GM12864 (cell line): ENCODE results near the gene LSAMP.

Experiments
- DNase-seq: peaks from one replicate; pipeline ENCODE4 v3.0.0-alpha.2; 2011; ENCODE audit warnings: low read depth
- H3K4me3 ChIP-seq: 2 replicates; pipeline ENCODE4 v1.5.1; 2011; ENCODE audit warnings: mild to moderate bottlenecking, low read depth, low read length, control low read depth
- TF ChIP-seq, protein P1 (sequence below): IDR thresholded peaks from 2 replicates; pipeline ENCODE4 v1.5.1; 2011; ENCODE audit warnings: low read depth, mild to moderate bottlenecking, moderate library complexity, low read length, control low read depth, inconsistent platforms; ENCODE audit errors: missing control alignments

The LSAMP gene

DNA sequence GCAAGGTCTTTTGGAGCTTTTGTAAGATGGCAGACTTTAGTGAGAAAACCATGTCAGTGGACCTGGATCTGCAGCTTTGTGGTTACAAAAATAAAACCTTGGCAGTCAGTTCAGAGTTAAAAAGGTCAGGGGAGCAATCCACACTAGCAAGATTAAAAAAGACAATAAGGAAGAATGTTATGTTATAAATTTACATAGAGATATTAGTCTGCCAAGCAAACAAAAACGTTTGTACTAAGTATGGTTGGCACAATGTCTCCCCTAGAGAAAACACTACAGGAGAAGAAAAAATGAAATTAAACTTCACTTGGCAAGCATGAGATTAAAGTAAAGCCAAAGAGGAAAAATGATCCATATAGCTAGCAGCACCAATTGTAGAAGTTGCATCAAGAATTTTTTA is 205.0 kb downstream of the LSAMP start:
- DNase-seq: no peak
- TF ChIP-seq, protein P1, sequence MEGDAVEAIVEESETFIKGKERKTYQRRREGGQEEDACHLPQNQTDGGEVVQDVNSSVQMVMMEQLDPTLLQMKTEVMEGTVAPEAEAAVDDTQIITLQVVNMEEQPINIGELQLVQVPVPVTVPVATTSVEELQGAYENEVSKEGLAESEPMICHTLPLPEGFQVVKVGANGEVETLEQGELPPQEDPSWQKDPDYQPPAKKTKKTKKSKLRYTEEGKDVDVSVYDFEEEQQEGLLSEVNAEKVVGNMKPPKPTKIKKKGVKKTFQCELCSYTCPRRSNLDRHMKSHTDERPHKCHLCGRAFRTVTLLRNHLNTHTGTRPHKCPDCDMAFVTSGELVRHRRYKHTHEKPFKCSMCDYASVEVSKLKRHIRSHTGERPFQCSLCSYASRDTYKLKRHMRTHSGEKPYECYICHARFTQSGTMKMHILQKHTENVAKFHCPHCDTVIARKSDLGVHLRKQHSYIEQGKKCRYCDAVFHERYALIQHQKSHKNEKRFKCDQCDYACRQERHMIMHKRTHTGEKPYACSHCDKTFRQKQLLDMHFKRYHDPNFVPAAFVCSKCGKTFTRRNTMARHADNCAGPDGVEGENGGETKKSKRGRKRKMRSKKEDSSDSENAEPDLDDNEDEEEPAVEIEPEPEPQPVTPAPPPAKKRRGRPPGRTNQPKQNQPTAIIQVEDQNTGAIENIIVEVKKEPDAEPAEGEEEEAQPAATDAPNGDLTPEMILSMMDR: no peak
- no peak overlapping the region for H3K4me3 ChIP-seq

DNA sequence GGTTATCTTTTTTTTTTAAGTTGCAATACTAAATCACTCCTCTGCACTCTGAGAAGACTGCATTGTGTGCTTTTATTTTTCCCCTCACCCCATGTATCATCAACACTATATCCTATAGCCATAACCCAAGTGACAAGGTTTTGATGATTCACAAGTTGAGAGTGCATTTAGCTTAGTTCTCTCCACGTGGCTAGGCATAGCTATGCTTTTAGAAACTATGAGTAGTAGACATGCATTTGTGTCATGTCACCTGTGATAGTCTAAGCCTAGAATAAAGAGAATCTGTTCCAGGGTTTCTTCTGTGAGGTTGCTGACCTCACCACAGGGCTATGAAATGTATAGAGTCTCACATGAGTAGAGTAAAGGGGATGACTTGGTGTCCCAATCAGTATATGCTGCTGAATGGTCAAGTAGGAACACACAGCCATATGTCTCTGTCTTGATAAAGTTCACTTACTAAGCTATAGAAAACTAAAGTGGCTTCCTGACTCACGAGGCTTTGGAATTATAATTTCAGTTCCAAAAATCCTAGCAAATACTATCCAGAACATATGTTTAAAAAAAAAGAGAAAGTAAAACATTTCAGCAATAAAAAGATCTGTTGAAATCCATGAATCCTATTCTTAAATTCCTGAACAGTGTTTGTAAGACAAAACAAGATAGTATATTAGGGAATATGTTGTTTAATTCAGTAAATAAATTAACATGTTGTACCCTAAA is 206.3 kb downstream of the LSAMP start:
- DNase-seq: no peak
- H3K4me3 ChIP-seq: no peak overlapping the region
- TF ChIP-seq, protein P1: no peak

DNA sequence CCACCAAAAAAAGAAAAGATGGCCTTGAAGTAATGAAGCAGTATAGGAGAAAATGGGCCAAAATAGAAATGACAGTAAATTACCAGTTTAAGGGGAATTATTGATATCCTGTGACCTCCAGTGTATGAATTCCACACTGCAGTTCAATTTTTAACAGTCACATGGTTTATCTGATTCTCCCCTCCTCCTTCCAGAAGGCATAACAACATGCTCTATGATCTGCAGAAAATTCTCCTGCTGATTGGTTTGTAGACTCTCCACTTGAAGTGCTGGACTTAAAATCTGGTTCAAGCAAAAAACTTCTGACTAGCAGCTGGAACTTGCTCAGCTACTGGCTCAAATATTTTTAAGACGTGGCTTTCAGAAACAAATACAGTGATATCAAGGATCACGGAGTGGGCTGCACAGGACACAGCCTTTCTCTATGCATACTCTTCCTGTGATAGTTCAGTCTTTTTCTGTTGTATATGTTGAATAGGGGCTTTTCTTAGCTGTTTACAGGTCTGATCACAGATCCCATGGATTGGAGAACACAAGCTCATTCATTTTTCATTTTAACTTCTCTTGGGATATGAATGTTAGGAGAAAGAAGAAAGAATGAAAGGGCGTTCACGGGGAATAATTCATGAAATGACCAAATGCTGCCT is 211.5 kb downstream of the LSAMP start:
- TF ChIP-seq, protein P1: no peak
- no peak for DNase-seq
- no peak overlapping the region for H3K4me3 ChIP-seq

DNA sequence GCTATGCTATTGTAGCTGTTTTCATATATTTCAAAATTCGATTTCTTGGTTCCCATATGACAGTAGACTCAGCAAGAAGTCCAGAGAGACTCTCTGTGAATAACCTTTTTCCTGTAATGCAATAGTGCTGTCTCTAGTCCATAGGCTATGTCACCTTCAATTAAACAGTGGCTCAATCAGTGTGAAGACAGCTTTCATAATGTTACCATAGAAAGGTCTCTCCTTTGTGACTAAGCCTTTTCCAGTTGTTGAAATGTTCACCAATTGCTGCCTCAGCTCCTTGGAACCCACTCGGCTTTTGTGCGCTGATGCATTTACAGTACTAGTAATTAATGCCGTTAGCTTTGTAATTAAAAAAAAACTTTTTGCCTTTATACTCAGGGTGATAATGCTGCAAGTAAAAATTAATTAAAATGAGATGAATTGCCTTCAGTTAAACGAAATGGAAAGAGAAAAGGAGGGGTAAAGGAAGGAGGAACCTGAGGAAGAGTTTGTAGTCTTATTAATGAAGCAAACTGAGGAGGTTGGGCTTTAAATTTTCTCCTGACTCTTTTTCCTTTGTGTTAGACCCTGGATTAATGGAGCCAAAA is 214.8 kb downstream of the LSAMP start:
- H3K4me3 ChIP-seq: no peak overlapping the region
- no peak for DNase-seq
- TF ChIP-seq, protein P1: no peak

DNA sequence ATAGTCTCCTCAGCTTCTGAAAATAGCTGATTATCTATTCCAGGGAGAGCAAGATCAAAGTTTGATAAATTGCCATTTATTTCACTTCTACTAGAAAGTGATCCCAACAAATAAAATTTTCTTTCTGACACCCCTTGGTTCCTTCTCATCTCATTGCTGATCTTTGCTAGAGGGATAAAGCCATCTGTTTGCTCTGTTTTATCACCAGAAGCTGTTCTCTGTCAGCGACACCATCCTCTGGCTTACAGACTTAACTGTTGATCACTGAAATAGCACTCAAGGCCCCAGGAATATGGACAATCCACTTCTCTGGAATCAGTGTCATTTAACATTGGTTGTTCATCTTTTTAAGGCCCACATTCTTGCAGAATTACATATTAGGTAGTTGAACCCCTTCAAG is 219.0 kb downstream of the LSAMP start:
- TF ChIP-seq, protein P1: no peak
- no peak overlapping the region for H3K4me3 ChIP-seq

DNA sequence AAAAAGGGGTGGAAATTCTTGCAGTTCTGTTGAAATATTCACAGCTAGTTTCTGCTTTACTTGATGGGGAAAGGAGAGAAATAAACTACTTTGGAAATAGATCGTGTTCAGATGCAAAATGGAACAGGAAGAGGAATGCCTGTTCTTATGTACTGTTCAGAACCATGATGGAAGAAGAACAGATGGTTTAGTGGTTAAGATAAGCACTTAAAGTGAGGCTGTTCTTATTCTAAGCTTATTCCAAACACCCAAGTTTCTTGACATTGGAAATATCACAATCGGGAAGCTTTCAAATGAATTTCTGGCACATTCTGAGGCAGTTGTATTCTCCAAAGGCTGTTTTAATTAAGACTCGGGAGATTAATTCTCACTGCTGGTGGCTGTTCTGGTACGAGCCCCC is 228.5 kb downstream of the LSAMP start:
- TF ChIP-seq, protein P1: no peak
- no peak for DNase-seq
- H3K4me3 ChIP-seq: no peak overlapping the region

More for the DNA sequence above, 219.0 kb downstream of the LSAMP start:
- DNase-seq: no peak
